ENCODE data around the gene HMCN1.

HMCN1 gene

DNA sequence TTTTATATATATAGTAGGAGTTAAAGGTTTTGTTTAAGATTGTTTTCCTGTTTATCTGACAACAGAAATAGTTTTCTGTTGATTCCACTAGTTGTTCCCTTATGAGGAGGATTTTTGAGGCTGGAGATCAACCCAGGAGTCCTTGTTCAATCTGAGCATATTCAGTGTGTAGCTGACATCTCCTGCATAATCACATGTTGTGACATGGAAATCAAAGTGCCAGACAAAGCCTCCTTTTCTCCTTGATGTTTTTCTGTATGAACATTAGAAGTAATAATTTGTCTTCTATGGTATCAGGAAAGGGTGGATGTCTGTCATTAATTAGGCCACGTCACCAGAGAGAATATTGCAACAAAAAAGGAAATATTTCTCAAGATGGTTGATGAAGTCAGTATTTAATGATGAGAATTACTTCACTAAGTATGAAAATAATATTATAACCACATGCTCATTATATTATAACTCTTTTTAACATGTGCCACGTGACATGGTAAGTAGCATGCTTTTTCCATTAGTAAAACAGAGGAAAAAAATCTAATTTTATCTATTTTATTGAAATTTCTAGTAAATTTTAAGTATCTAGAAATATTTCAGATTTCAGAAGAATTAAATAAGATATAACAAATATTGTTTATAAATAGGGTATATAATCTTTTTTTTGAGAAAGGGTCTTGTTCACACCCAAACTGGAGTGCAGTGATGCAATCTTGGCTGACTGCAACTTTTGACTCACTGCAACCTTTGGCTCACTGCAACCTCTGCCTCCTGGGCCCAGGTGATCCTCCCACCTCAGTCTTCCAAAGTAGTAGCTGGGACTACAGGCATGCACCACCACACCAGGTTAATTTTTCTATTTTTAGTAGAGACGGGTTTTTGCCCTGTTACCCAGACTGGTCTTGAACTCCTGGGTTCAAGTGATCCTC is 223.5 kb downstream of the HMCN1 start:
- TF ChIP-seq POLR2AphosphoS5 (IDR thresholded peaks at IDR 0.05; ENCODE audit: low read depth, low read length) (no peak), FOXP2 (optimal IDR thresholded peaks at IDR 0.05; ENCODE audit: borderline replicate concordance, extremely low read depth, extremely low read length, insufficient read depth) (no peak), SIN3A (IDR thresholded peaks at IDR 0.05; ENCODE audit: borderline replicate concordance, insufficient read depth, low read length) (no peak), TAF1 (IDR thresholded peaks at IDR 0.05; ENCODE audit: borderline replicate concordance, insufficient read depth, low read length) (no peak)
- TF ChIP-seq, protein P1, sequence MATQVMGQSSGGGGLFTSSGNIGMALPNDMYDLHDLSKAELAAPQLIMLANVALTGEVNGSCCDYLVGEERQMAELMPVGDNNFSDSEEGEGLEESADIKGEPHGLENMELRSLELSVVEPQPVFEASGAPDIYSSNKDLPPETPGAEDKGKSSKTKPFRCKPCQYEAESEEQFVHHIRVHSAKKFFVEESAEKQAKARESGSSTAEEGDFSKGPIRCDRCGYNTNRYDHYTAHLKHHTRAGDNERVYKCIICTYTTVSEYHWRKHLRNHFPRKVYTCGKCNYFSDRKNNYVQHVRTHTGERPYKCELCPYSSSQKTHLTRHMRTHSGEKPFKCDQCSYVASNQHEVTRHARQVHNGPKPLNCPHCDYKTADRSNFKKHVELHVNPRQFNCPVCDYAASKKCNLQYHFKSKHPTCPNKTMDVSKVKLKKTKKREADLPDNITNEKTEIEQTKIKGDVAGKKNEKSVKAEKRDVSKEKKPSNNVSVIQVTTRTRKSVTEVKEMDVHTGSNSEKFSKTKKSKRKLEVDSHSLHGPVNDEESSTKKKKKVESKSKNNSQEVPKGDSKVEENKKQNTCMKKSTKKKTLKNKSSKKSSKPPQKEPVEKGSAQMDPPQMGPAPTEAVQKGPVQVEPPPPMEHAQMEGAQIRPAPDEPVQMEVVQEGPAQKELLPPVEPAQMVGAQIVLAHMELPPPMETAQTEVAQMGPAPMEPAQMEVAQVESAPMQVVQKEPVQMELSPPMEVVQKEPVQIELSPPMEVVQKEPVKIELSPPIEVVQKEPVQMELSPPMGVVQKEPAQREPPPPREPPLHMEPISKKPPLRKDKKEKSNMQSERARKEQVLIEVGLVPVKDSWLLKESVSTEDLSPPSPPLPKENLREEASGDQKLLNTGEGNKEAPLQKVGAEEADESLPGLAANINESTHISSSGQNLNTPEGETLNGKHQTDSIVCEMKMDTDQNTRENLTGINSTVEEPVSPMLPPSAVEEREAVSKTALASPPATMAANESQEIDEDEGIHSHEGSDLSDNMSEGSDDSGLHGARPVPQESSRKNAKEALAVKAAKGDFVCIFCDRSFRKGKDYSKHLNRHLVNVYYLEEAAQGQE (IDR thresholded peaks at IDR 0.05; ENCODE audit: insufficient read depth in 1 of 2, low read depth in 2 of 2, low read length in 2 of 2), result no peak

GRCh38 chr1:185960422-185961321 is 226.5 kb downstream of the HMCN1 start:
- no peak for TF ChIP-seq FOXP2 (optimal IDR thresholded peaks at IDR 0.05; ENCODE audit: borderline replicate concordance, extremely low read depth, extremely low read length, insufficient read depth)
- no peak for TF ChIP-seq SIN3A (IDR thresholded peaks at IDR 0.05; ENCODE audit: borderline replicate concordance, insufficient read depth, low read length)
- TF ChIP-seq, protein P1 (IDR thresholded peaks at IDR 0.05; ENCODE audit: insufficient read depth in 1 of 2, low read depth in 2 of 2, low read length in 2 of 2), result no peak
- TF ChIP-seq POLR2AphosphoS5 (IDR thresholded peaks at IDR 0.05; ENCODE audit: low read depth, low read length), result no peak
- TF ChIP-seq TAF1 (IDR thresholded peaks at IDR 0.05; ENCODE audit: borderline replicate concordance, insufficient read depth, low read length), result no peak

DNA sequence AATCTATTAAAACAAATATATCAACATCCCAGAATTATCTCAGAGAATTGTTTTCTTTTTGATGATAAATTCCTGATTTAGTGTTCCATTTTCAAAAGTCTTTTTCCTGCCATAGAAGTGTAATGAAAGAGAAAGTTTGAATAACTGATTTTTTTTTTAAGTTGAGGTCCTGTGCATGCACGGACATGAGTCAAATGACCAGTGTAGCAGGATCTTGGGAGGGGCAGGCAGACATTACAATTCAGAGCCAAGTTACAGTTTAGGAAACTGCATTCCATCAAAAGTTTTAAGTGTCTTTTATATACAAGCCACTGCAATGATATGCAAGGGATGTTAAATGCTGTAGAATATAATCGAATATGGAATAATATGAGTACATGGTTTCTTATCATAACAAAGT is 227.5 kb downstream of the HMCN1 start:
- TF ChIP-seq SIN3A (IDR thresholded peaks at IDR 0.05; ENCODE audit: borderline replicate concordance, insufficient read depth, low read length) (no peak), POLR2AphosphoS5 (IDR thresholded peaks at IDR 0.05; ENCODE audit: low read depth, low read length) (no peak), TAF1 (IDR thresholded peaks at IDR 0.05; ENCODE audit: borderline replicate concordance, insufficient read depth, low read length) (no peak), FOXP2 (optimal IDR thresholded peaks at IDR 0.05; ENCODE audit: borderline replicate concordance, extremely low read depth, extremely low read length, insufficient read depth) (no peak)
- TF ChIP-seq, protein P1 (IDR thresholded peaks at IDR 0.05; ENCODE audit: insufficient read depth in 1 of 2, low read depth in 2 of 2, low read length in 2 of 2), result no peak

DNA sequence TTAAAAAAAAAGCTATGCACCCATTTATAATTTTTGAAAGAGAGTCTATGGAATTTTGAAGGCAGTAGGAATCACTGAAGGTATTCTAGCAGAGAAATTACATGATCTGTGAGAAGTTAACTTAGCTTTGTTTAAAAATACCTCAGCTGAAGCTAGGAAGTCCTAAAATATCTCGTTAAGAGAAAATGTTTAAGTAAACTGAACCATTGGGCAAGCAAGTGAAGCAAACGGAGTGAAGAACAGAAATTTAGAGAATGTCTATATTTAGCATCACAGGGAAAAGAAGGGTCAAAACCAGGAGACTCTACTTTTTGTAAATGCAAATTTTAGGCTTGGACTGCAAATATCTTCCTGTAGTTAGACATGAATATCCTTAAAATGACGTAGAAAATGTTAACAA is 230.8 kb downstream of the HMCN1 start:
- TF ChIP-seq TAF1 (IDR thresholded peaks at IDR 0.05; ENCODE audit: borderline replicate concordance, insufficient read depth, low read length), result no peak
- TF ChIP-seq, protein P1 (IDR thresholded peaks at IDR 0.05; ENCODE audit: insufficient read depth in 1 of 2, low read depth in 2 of 2, low read length in 2 of 2), result no peak
- TF ChIP-seq SIN3A (IDR thresholded peaks at IDR 0.05; ENCODE audit: borderline replicate concordance, insufficient read depth, low read length), result no peak
- TF ChIP-seq POLR2AphosphoS5 (IDR thresholded peaks at IDR 0.05; ENCODE audit: low read depth, low read length), result no peak
- no peak for TF ChIP-seq FOXP2 (optimal IDR thresholded peaks at IDR 0.05; ENCODE audit: borderline replicate concordance, extremely low read depth, extremely low read length, insufficient read depth)
